GM12878 (cell line): ENCODE data around the gene TRIM72. TPM values are rescaled to one million over a fixed set of nuclear protein-coding genes. Genes with fewer than 3 reads are reported as not detected.

Experiments used
- ATAC-seq: fragments of 200-7000 bp; cut with Tn5 transposase; 3 replicates; pipeline ENCODE4 v1.9.1; 2020; ENCODE audit warnings: mild to moderate bottlenecking, moderate library complexity
- BruUV-seq: library from RNA; stranded (reverse); fragments of 400-500 nt; replicated peaks from 2 replicates; lab custom pipeline; 2021; lab: Mats Ljungman, UMichigan
- CTCF ChIA-PET: fragments of 300-600 bp; sonication (Branson Sonifier 250); formaldehyde crosslinking; extraction: SDS; loops from one replicate; lab custom pipeline; 2021; ENCODE audit warnings: inconsistent platforms; lab: Yijun Ruan, JAX
- POLR2A ChIA-PET: fragments of 350-600 bp; formaldehyde crosslinking; extraction: SDS; loops from one replicate; lab custom pipeline; 2021; ENCODE audit warnings: inconsistent platforms; lab: Charles Lee
- RAD21 ChIA-PET: fragments of 300-600 bp; sonication (Branson Sonifier 250); formaldehyde crosslinking; loops from one replicate; lab custom pipeline; 2023; ENCODE audit warnings: antibody characterized with exemption; ENCODE audit not compliant: unreplicated experiment; lab: Charles Lee
- SMC1A ChIA-PET: fragments of 300-600 bp; sonication (Branson Sonifier 250); formaldehyde crosslinking; loops from one replicate; lab custom pipeline; 2023; ENCODE audit not compliant: unreplicated experiment, uncharacterized antibody; lab: Charles Lee
- DNase-seq: peaks from one replicate; pipeline ENCODE4 v3.0.0-alpha.2; 2011; ENCODE audit warnings: low read depth, low spot score
- FAIRE-seq: peaks from 3 replicates; lab custom pipeline; 2011; peaks lifted over from hg19 to GRCh38; lab: Jason Lieb, UNC
- H2AFZ ChIP-seq: 2 replicates; pipeline ENCODE4 v1.6.0; 2011; ENCODE audit warnings: low read depth, low read length, control low read depth; ENCODE audit not compliant: control insufficient read depth
- H3K27ac ChIP-seq: 2 replicates; pipeline ENCODE4 v1.5.1; 2011; ENCODE audit warnings: control low read depth; ENCODE audit not compliant: control insufficient read depth, insufficient read depth
- H3K27me3 ChIP-seq, 2 experiments: replicated peaks in 1 of 2; 2 replicates each; pipeline versions ENCODE4 v1.6.0 to v1.6.1; 2011; ENCODE audit warnings: low read length in 1 of 2; ENCODE audit not compliant: control insufficient read depth in 2 of 2, insufficient read depth in 2 of 2
- H3K36me3 ChIP-seq, 2 experiments: 2 replicates each; pipeline ENCODE4 v1.5.1; 2011; ENCODE audit warnings: low read length in 1 of 2; ENCODE audit not compliant: control insufficient read depth in 2 of 2, insufficient read depth in 2 of 2
- H3K4me1 ChIP-seq: 2 replicates; pipeline ENCODE4 v1.6.1; 2011; ENCODE audit warnings: mild to moderate bottlenecking, low read length, moderate library complexity, mixed read lengths; ENCODE audit not compliant: control insufficient read depth, insufficient read depth
- H3K4me2 ChIP-seq: 2 replicates; pipeline ENCODE4 v1.6.0; 2011; ENCODE audit warnings: control low read depth; ENCODE audit not compliant: control insufficient read depth, insufficient read depth
- H3K4me3 ChIP-seq: fragments of 200-600 bp; sonication (generic); 2 replicates; pipeline ENCODE4 v1.5.1; 2016
- H3K79me2 ChIP-seq: 2 replicates; pipeline ENCODE4 v1.6.0; 2011; ENCODE audit warnings: low read length; ENCODE audit not compliant: control insufficient read depth, insufficient read depth
- H3K9ac ChIP-seq: 2 replicates; pipeline ENCODE4 v1.8.0; 2011; ENCODE audit warnings: low read length, control low read depth, mixed read lengths; ENCODE audit not compliant: control insufficient read depth, insufficient read depth
- H3K9me3 ChIP-seq: replicated peaks from 3 replicates; pipeline ENCODE4 v1.5.1; 2011; ENCODE audit warnings: mild to moderate bottlenecking, low read length; ENCODE audit not compliant: control insufficient read depth, insufficient read depth
- H4K20me1 ChIP-seq: 2 replicates; pipeline ENCODE4 v1.6.0; 2011; ENCODE audit not compliant: control insufficient read depth, insufficient read depth
- ASH2L ChIP-seq: fragments of 300-600, 200-600 bp; sonication (generic); IDR thresholded peaks from 2 replicates; pipeline ENCODE4 v1.6.1; 2017; ENCODE audit warnings: low read depth, mild to moderate bottlenecking, borderline replicate concordance
- ATF3 ChIP-seq: IDR thresholded peaks from 2 replicates; pipeline ENCODE4 v1.6.1; 2011; ENCODE audit warnings: low read depth, mild to moderate bottlenecking, low read length, moderate library complexity, borderline replicate concordance; ENCODE audit errors: extremely low read depth
- ELK1 ChIP-seq: IDR thresholded peaks from 2 replicates; pipeline ENCODE4 v1.6.1; 2012; ENCODE audit warnings: low read depth, low read length, improper control_type of control experiment
- ESRRA ChIP-seq: IDR thresholded peaks from 2 replicates; pipeline ENCODE4 v1.6.1; 2012; ENCODE audit warnings: mild to moderate bottlenecking, low read length, improper control_type of control experiment
- FOS ChIP-seq: IDR thresholded peaks from 3 replicates; pipeline ENCODE4 v1.6.1; 2011; ENCODE audit warnings: borderline replicate concordance; ENCODE audit not compliant: insufficient read length; ENCODE audit errors: extremely low read depth
- FOXK2 ChIP-seq: fragments of 450-650 bp; IDR thresholded peaks from 2 replicates; pipeline ENCODE4 v1.6.1; 2017; ENCODE audit warnings: mild to moderate bottlenecking, moderate library complexity
- FOXM1 ChIP-seq: IDR thresholded peaks from 2 replicates; pipeline ENCODE4 v1.6.1; 2012; ENCODE audit warnings: low read depth, mild to moderate bottlenecking, inconsistent platforms, low read length, moderate library complexity
- KDM1A ChIP-seq: fragments of 200-600 bp; sonication (generic); IDR thresholded peaks from 2 replicates; pipeline ENCODE4 v1.6.1; 2016; ENCODE audit warnings: borderline replicate concordance
- NFIC ChIP-seq: IDR thresholded peaks from 2 replicates; pipeline ENCODE4 v1.6.1; 2012; ENCODE audit warnings: low read depth, mild to moderate bottlenecking, inconsistent platforms, low read length, moderate library complexity
- NFXL1 ChIP-seq: fragments of 450-650 bp; IDR thresholded peaks from 2 replicates; pipeline ENCODE4 v1.6.1; 2017; ENCODE audit warnings: antibody characterized with exemption, mild to moderate bottlenecking, borderline replicate concordance
- NFYB ChIP-seq: IDR thresholded peaks from 2 replicates; pipeline ENCODE4 v1.6.1; 2011; ENCODE audit warnings: low read depth, mild to moderate bottlenecking, low read length, improper control_type of control experiment, moderate library complexity; ENCODE audit not compliant: insufficient read depth
- SIX5 ChIP-seq: IDR thresholded peaks from 2 replicates; pipeline ENCODE4 v1.6.1; 2011; ENCODE audit warnings: mild to moderate bottlenecking, low read depth, low read length, moderate library complexity; ENCODE audit not compliant: severe bottlenecking
- SUZ12 ChIP-seq: fragments of 200-600 bp; sonication (generic); IDR thresholded peaks from one replicate; pipeline ENCODE4 v1.6.1; 2018; ENCODE audit warnings: antibody characterized with exemption, mild to moderate bottlenecking; ENCODE audit not compliant: unreplicated experiment
- TAF1 ChIP-seq: IDR thresholded peaks from 2 replicates; pipeline ENCODE4 v1.6.1; 2011; ENCODE audit warnings: mild to moderate bottlenecking, low read depth, low read length, borderline replicate concordance
- ZBTB33 ChIP-seq: fragments of 450-650 bp; IDR thresholded peaks from 2 replicates; pipeline ENCODE4 v1.6.1; 2017; ENCODE audit warnings: mild to moderate bottlenecking
- ZNF592 ChIP-seq: fragments of 450-650 bp; IDR thresholded peaks from 2 replicates; pipeline ENCODE4 v1.6.1; 2017; ENCODE audit warnings: mild to moderate bottlenecking, moderate library complexity
- WGBS: methylation state at CpG from one replicate; pipeline ENCODE4 v1.1.6; 2016; ENCODE audit warnings: low lambda C conversion rate; ENCODE audit not compliant: insufficient replicate concordance, insufficient coverage; ENCODE audit errors: missing lambda C conversion rate; 5-methylcytosine and 5-hydroxymethylcytosine counted together
- in situ Hi-C: fragments of 300-500 bp; cut with MboI; formaldehyde crosslinking; loops from 9 replicates; pipeline ENCODE4 v1.14.3; 2018; ENCODE audit warnings: mixed read lengths
- intact Hi-C: fragments of 100-400 bp; cut with micrococcal nuclease; formaldehyde crosslinking; loops from one replicate; pipeline ENCODE4 v1.14.2; 2022; ENCODE audit not compliant: unreplicated experiment
- polyA plus RNA-seq, 11 experiments: library from polyadenylated mRNA; depleted of rRNA in 4 of 11; unstranded in 6 of 11; stranded (reverse) in 5 of 11; fragments of >200 nt; fragmentation: Nextera tagmentation in 4 of 11; fragmentation: Illumina TruSeq in 1 of 11; extraction: Ambion mirVana in 4 of 11; extraction: Trizol in 1 of 11; gene quantifications; 1 replicate in 1 of 11; 2 replicates in 10 of 11; pipeline versions ENCODE4 v1.2.1 to v1.2.3, GENCODE V29; 2011 to 2016; ENCODE audit warnings: inconsistent platforms in 2 of 11, missing spikeins in 2 of 11, low read depth in 1 of 11
- total RNA-seq, 4 experiments: library from RNA; depleted of rRNA in 3 of 4; stranded (reverse); fragments of >200 nt in 3 of 4; fragmentation: Illumina TruSeq in 1 of 4; extraction: Trizol in 1 of 4; gene quantifications; 2 replicates each; pipeline versions ENCODE4 v1.2.1 to v1.2.3, GENCODE V29; 2013 to 2021

TRIM72 gene
- total and polyA plus RNA-seq, 10 of the 15 experiments (the other 5 are each of a cell fraction or from before 2014, with no cell fraction given) = 0.03 to 1.2 (median 0.23) TPM; not detected in 1

- Histone ChIP-seq H4K20me1 (no peaks in the 10 kb centered on the region), H3K9me3 (no peaks in the 10 kb centered on the region), H3K9ac (no peak overlapping the region), H3K4me1 (peaks cover 22% of the 10 kb centered on the region), H3K27me3 (no peaks in the 10 kb centered on the region), H3K36me3 (no peaks in the 10 kb centered on the region), H3K4me3 (no peak overlapping the region), H3K79me2 (no peaks in the 10 kb centered on the region), H2AFZ (no peak overlapping the region), H3K4me2 (no peak overlapping the region), H3K27ac (no peak overlapping the region)
- ATAC-seq (no peak), DNase-seq (no peak), FAIRE-seq (no peak)
- in situ Hi-C loops = no loop called here
- ChIA-PET SMC1A (interaction anchor here (0.8 to 2.9 kb wide), 6 partner anchors 11 to 127 kb away, joined by 3 to 14 read pairs (median 4); partner anchors contain the start of gene PYCARD), CTCF (interaction anchor here (0.6 to 1.3 kb wide), 3 partner anchors 22 to 74 kb away, joined by 3 to 5 read pairs (median 3); partner anchors contain the start of gene PYCARD), RAD21 (interaction anchor here (0.8 to 1.5 kb wide), 6 partner anchors 10 to 197 kb away, joined by 3 to 5 read pairs (median 4); no protein-coding TSS in a partner anchor), POLR2A (interaction anchor here (0.7 to 1.9 kb wide), 2 partner anchors 59 to 78 kb away, joined by 5 to 6 read pairs; partner anchors contain the start of gene FUS)
- 55% methylated on average over 4 of the region's 4 CpGs for WGBS
- no TSS peak for BruUV-seq
- intact Hi-C loops = no loop called here
- TF ChIP-seq ATF3 (no peak), TAF1 (no peak), FOXM1 (no peak), ZNF592 (no peak), NFYB (no peak), KDM1A (no peak), SUZ12 (no peak), NFIC (no peak), FOS (no peak), ELK1 (no peak), ASH2L (no peak), ESRRA (no peak), SIX5 (no peak), FOXK2 (no peak), ZBTB33 (no peak), NFXL1 (no peak)
Observed at GRCh38 chr16:31258366-31258765, 44.4 kb downstream of the TRIM72 start.
